GM19395 (cell line): Measurements from ENCODE around the gene ANXA2R.
A peak's percentile ranks its signal among the peaks of the same experiment; 100 is the strongest.

Experiments
- ATAC-seq: cut with Tn5 transposase; IDR thresholded peaks from one replicate; pipeline ENCODE4 v1.9.1; 2021; ENCODE audit warnings: mild to moderate bottlenecking, moderate library complexity; ENCODE audit not compliant: unreplicated experiment

The ANXA2R gene

GRCh38 chr5:43006424-43007202, 33.5 kb downstream of the ANXA2R start:
- no peak for ATAC-seq

DNA sequence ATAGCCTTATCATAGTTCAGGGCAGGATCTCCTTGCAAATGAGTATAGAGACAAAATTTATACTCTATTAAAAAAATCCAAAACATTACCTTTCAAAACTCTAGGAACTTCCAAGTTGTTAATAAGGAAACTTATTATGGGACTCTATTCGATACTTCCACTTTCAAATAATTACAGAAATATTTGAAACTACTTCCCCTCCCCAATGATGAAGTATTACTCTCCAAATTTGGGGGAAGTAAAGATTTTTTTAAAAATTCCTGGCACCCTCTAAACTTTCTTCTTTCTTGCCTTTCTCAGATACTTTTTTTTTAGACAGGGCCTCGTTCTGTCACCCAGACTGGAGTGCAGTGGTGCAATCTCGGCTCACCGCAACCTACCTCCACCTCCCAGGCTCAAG, 35.1 kb downstream of the ANXA2R start:
- ATAC-seq: no peak

- no peak for ATAC-seq
Measured at GRCh38 chr5:43001748-43002147, 38.4 kb downstream of the ANXA2R start.

DNA sequence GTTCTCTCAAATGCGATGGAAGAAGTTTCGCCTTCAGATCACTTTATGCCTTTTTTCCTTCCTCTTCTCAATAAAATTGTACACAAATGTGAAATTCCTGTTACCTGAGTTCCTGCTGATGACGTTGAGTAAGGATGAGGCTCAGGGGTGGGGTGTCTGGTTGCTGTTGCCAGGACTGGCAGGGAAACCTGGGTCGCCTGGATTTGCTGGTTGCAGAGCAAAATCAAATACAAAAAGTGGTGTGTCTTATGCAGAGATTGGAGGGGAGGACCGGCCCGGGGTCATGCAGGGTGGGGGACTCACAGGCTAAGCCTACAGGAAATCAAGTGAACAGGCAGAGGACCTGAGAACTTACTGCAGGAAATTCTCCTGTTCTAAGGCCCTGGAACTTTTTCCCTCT, 39.2 kb downstream of the ANXA2R start:
- ATAC-seq: no peak

DNA sequence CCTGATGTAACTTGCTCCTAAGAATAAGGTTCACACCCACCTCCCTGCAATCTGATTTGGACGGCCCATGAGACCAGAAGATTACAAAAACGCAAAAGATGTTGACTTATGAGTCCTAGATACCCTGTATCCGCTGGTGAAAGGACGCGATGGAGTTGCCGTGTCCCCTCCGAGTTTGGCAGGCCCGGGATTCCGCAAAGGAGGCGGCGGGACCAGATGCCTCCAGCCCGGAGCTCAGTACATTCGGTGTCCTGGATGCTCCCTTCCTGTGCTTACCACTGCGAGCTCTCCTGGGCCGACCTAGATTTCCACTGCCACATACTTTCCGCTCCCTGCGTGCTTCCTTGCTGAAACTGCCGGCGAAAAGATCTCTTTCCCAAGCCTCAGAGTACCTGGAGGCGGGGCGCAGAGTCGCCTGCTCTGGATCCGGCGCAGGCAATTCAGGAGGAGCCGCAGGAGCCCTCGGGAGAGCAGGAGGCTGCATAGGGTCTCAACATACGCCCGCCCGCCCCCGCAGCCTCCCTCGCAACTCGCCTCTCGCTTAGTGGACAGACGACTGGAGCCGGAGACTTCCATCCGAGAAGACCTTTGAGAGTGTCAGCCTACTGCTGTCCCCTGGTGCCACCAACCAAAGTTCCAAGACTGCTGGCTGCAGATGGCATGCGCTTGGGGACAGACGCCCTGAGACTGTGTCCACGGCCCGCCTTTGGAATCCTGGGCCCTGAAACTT, 39.8 kb downstream of the ANXA2R start:
- ATAC-seq: no peak

- ATAC-seq: no peak
Measured at GRCh38 chr5:42995360-42995751, 44.8 kb downstream of the ANXA2R start.

DNA sequence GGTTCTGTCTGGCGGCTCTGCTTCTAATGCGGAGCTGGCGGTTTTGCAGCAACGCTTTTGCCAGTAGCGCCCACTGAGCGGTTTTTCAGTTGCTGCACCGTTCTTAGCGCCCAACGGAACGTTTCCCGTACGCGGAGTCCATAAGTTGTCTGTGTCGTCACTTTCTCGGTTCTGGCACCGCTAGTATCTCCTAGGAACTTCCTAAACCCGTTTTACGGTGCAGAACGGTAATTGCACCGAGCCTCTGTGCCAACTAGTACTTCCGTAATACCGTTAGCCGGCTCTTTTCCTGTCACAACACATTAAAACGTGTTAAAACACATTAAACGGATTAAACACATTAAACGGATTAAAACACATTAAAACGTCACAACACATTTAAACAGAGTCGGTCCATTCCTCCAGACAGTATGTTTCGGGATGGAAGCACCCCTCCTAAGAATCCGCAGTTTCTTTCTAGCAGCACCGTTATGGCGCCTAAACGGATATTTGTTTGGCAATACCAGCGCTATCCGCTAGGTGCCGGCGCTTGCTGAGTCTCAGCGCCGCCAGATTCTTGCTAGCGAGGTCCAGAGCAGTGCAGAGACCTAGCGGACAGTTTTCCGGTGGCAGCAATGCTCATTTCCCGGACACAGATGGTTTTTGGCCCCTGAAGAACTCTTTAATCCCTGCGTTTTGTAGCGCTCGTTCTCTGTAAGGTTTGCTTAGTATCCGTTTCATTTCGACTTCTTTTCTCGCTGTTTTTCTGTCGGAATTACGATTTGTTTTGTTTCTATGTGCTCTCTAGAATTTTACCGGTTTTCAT, 45.4 kb downstream of the ANXA2R start:
- ATAC-seq: peak; percentile 56

DNA sequence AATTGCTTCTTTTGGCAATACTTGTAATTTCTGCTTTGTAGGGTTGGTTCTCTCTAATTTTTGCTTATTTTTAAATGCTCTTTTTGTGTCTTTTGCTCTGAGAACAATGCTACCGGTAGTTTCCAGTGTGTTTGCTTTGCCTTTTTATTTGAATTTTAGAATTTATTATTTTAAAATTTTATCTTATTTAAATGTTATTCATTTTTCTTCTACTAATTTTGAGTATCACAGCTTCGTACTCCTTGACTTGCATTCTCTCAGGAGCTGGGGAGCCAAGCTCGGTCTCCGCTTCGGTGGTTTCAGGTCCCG, 45.9 kb downstream of the ANXA2R start:
- no peak for ATAC-seq

- peak; percentile 15 for ATAC-seq
Measured at GRCh38 chr5:42993516-42994245, 46.4 kb downstream of the ANXA2R start.

DNA sequence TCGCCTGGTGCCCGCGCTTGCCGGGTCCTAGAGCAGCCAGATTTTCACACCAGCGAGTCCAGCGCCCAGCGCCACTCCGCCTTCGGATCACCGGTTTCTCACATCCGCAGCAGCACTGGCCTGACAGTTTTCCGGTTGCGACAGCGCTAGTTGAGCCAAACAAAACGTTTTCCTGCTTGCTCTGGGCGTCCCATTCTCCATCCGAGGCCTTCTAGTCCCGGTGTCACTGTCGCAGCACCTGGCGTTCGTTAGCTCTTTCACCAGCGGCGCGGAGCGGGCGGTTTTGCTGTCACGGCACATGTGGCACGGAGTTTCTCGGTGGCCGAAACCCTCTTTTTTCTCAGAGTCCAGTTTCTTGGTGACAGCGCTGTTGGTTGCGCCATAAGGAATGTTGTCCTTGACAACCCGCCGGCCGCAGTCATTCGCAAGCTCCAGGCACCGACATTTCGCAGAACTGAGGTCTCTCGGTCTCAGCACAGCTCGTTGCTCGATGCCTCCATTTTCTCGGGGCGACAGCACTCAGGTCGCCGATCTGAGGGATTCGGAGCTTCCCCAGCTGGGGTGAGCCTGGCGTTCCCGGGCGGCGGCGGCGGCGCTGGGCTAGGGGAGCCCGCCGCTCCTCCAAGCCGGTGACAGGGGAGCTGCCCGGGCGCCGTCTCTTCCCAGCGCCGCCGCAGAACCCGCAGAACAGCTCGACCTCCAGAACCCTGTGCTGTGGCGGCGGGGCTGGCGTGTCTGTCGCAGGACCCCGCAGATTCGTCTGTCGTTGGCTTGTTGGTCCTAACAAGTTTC, 47.8 kb downstream of the ANXA2R start:
- peak; percentile 49 for ATAC-seq

- peak; percentile 38 for ATAC-seq
Measured at GRCh38 chr5:42991404-42992087, 48.6 kb downstream of the ANXA2R start.

DNA sequence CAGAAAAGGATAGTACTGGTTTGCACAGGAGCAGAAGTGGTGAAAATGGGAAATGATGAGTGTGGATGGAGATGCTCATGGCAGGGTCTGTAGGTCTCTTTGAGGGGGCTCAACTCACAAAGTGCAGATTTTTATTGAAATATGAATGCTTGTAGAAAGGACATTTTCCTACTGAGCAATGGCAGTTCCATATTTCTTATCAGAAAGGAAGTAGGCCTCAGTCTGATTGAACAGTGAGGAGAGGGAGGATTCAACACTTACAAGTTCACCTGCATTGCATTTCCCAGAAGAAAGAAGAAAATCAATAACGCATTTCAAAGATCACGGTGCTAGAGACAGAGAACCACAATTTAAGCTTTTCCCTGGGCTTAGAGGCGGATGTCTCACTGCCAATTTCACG, 49.2 kb downstream of the ANXA2R start:
- no peak for ATAC-seq
